ENCODE measurements around the gene CFAP161.

GRCh38 chr15:81117581-81117980 is 16.5 kb upstream of the CFAP161 start:
- TF ChIP-seq, protein P1, sequence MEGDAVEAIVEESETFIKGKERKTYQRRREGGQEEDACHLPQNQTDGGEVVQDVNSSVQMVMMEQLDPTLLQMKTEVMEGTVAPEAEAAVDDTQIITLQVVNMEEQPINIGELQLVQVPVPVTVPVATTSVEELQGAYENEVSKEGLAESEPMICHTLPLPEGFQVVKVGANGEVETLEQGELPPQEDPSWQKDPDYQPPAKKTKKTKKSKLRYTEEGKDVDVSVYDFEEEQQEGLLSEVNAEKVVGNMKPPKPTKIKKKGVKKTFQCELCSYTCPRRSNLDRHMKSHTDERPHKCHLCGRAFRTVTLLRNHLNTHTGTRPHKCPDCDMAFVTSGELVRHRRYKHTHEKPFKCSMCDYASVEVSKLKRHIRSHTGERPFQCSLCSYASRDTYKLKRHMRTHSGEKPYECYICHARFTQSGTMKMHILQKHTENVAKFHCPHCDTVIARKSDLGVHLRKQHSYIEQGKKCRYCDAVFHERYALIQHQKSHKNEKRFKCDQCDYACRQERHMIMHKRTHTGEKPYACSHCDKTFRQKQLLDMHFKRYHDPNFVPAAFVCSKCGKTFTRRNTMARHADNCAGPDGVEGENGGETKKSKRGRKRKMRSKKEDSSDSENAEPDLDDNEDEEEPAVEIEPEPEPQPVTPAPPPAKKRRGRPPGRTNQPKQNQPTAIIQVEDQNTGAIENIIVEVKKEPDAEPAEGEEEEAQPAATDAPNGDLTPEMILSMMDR (IDR thresholded peaks at IDR 0.05), result no peak
- no peak for TF ChIP-seq EP300 (IDR thresholded peaks at IDR 0.05)

Measured in ovary (tissue), 3 donors.